PC-9 (cell line): ENCODE results near the gene LIX1L. TPM values are rescaled to one million over a fixed set of nuclear protein-coding genes. Genes with fewer than 3 reads are reported as not detected.

Experiments
- BruUV-seq: library from RNA; stranded (reverse); fragments of 400-500 nt; replicated peaks from 2 replicates; lab custom pipeline; 2021; lab: Mats Ljungman, UMichigan
- CTCF ChIA-PET: fragments of 300-600 bp; sonication (Branson Sonifier 250); formaldehyde crosslinking; loops from one replicate; lab custom pipeline; 2022; ENCODE audit warnings: antibody characterized with exemption; lab: Charles Lee
- POLR2A ChIA-PET: fragments of 300-600 bp; sonication (Branson Sonifier 250); formaldehyde crosslinking; loops from one replicate; lab custom pipeline; 2022; ENCODE audit warnings: antibody characterized with exemption; ENCODE audit not compliant: unreplicated experiment; lab: Charles Lee
- DNase-seq, 2 experiments: peaks; one replicate each; pipeline versions ENCODE4 v3.0.0 to v3.0.0-alpha.2; 2015 to 2022; ENCODE audit warnings: mixed read lengths in 1 of 2
- H2AFZ ChIP-seq: fragments of 200-600 bp; sonication (generic); 2 replicates; pipeline ENCODE4 v1.8.1; 2017; ENCODE audit warnings: antibody characterized with exemption
- H3F3A ChIP-seq: fragments of 200-600 bp; sonication (generic); 2 replicates; pipeline ENCODE4 v1.8.1; 2017; ENCODE audit warnings: antibody characterized with exemption, mild to moderate bottlenecking, low read depth; ENCODE audit not compliant: insufficient read depth
- H3K27ac ChIP-seq: fragments of 200-600 bp; sonication (generic); 2 replicates; pipeline ENCODE4 v1.6.1; 2016; ENCODE audit warnings: mixed run types
- H3K27me3 ChIP-seq: fragments of 200-600 bp; sonication (generic); 2 replicates; pipeline ENCODE4 v1.6.1; 2016; ENCODE audit warnings: low read depth, mixed run types; ENCODE audit not compliant: insufficient read depth
- H3K36me3 ChIP-seq: fragments of 200-600 bp; sonication (generic); 2 replicates; pipeline ENCODE4 v1.6.1; 2016; ENCODE audit warnings: low read depth, mixed run types
- H3K4me1 ChIP-seq: fragments of 200-600 bp; sonication (generic); replicated peaks from 2 replicates; pipeline ENCODE4 v1.6.1; 2016; ENCODE audit warnings: mixed run types; ENCODE audit not compliant: insufficient read depth
- H3K4me2 ChIP-seq: fragments of 200-600 bp; sonication (generic); 2 replicates; pipeline ENCODE4 v1.6.1; 2017; ENCODE audit warnings: mixed run types
- H3K4me3 ChIP-seq: fragments of 200-600 bp; sonication (generic); 2 replicates; pipeline ENCODE4 v1.6.1; 2016; ENCODE audit warnings: mixed run types
- H3K79me2 ChIP-seq: fragments of 200-600 bp; sonication (generic); 2 replicates; pipeline ENCODE4 v1.6.1; 2017; ENCODE audit warnings: low read depth, mixed run types
- H3K9me2 ChIP-seq: fragments of 200-600 bp; sonication (generic); 2 replicates; pipeline ENCODE4 v1.8.1; 2017; ENCODE audit warnings: mild to moderate bottlenecking; ENCODE audit not compliant: insufficient read depth
- H3K9me3 ChIP-seq: fragments of 200-600 bp; sonication (generic); 2 replicates; pipeline ENCODE4 v1.8.1; 2016; ENCODE audit warnings: low read depth; ENCODE audit not compliant: insufficient read depth
- H4K20me1 ChIP-seq: fragments of 200-600 bp; sonication (generic); 2 replicates; pipeline ENCODE4 v1.8.1; 2017; ENCODE audit not compliant: insufficient read depth
- CTCF ChIP-seq: fragments of 200-600 bp; sonication (generic); conservative IDR thresholded peaks from 2 replicates; pipeline ENCODE4 v1.6.1; 2017; ENCODE audit warnings: mixed run types, antibody characterized with exemption, mild to moderate bottlenecking, moderate library complexity
- EZH2 ChIP-seq: fragments of 200-600 bp; sonication (generic); IDR thresholded peaks from 2 replicates; pipeline ENCODE4 v1.8.0; 2017; ENCODE audit warnings: antibody characterized with exemption, low read depth
- intact Hi-C: fragments of 100-400 bp; cut with micrococcal nuclease; formaldehyde crosslinking; loops from one replicate; pipeline ENCODE4 v1.10.0; 2022; ENCODE audit not compliant: unreplicated experiment
- total RNA-seq: library from RNA; stranded (reverse); gene quantifications from 2 replicates; pipeline ENCODE4 v1.2.3, GENCODE V29; 2021

The LIX1L gene
- total RNA-seq, 1 experiment from 2014 or later = 0.48 TPM

- no peak overlapping the region for H3K4me3 ChIP-seq
- peak overlapping the region; percentile 55; the same call in 1 of the 2 replicates for H2AFZ ChIP-seq
- intact Hi-C loops = no loop called here
- H3K36me3 ChIP-seq = no peaks in the 10 kb centered on the region
- H3K4me1 ChIP-seq = peaks cover 62% of the 10 kb centered on the region
- peak; percentile 36 to 43 for DNase-seq
- H3K27me3 ChIP-seq = no peaks in the 10 kb centered on the region
- H3K4me2 ChIP-seq = peak overlapping the region; percentile 57
- H3K79me2 ChIP-seq = no peaks in the 10 kb centered on the region
- no peak for TF ChIP-seq CTCF
- no peak for TF ChIP-seq EZH2
- ChIA-PET POLR2A (no interaction called here), CTCF (no interaction called here)
- peak overlapping the region; percentile 50 for H3K27ac ChIP-seq
- no peaks in the 10 kb centered on the region for H3K9me3 ChIP-seq
- peaks cover 39% of the 10 kb centered on the region for H3F3A ChIP-seq
- BruUV-seq = no TSS peak
- no peaks in the 10 kb centered on the region for H3K9me2 ChIP-seq
- no peaks in the 10 kb centered on the region for H4K20me1 ChIP-seq
Observed at GRCh38 chr1:145983206-145983675, 25.4 kb upstream of the LIX1L start.

GRCh38 chr1:145982010-145982723, 24.4 kb upstream of the LIX1L start:
- POLR2A ChIA-PET = no interaction called here
- CTCF ChIA-PET = no interaction called here
- Histone ChIP-seq H3K4me3 (no peak overlapping the region), H3K27me3 (no peaks in the 10 kb centered on the region), H3K27ac (no peak overlapping the region), H3K36me3 (no peaks in the 10 kb centered on the region), H3K9me2 (no peaks in the 10 kb centered on the region), H3K79me2 (no peaks in the 10 kb centered on the region), H3K9me3 (no peaks in the 10 kb centered on the region), H3K4me2 (no peak overlapping the region), H3K4me1 (peaks cover 70% of the 10 kb centered on the region), H2AFZ (no peak overlapping the region), H3F3A (peaks cover 46% of the 10 kb centered on the region), H4K20me1 (no peaks in the 10 kb centered on the region)
- DNase-seq = no peak
- no peak for TF ChIP-seq EZH2
- TF ChIP-seq CTCF = no peak
- no TSS peak for BruUV-seq
- intact Hi-C loops = no loop called here

- H3K9me2 ChIP-seq = no peaks in the 10 kb centered on the region
- peaks cover 34% of the 10 kb centered on the region for H3F3A ChIP-seq
- peak overlapping the region; percentile 100 for H3K27ac ChIP-seq
- H2AFZ ChIP-seq = no peak overlapping the region
- no peaks in the 10 kb centered on the region for H3K27me3 ChIP-seq
- ChIA-PET POLR2A (no interaction called here), CTCF (interaction anchor here (4.7 kb wide), 1 partner anchor 26 kb away, joined by 24 read pairs; no protein-coding TSS in a partner anchor)
- no TSS peak for BruUV-seq
- no peaks in the 10 kb centered on the region for H3K9me3 ChIP-seq
- H3K79me2 ChIP-seq = no peaks in the 10 kb centered on the region
- TF ChIP-seq CTCF = no peak
- peak in 1 of 2 experiments; percentile 2 for DNase-seq
- no peak overlapping the region for H3K4me3 ChIP-seq
- H3K36me3 ChIP-seq = no peaks in the 10 kb centered on the region
- intact Hi-C loops = no loop called here
- peak overlapping the region; percentile 89 for H3K4me2 ChIP-seq
- H4K20me1 ChIP-seq = no peaks in the 10 kb centered on the region
- H3K4me1 ChIP-seq = peaks cover 60% of the 10 kb centered on the region
Observed at GRCh38 chr1:145980457-145980994, 22.7 kb upstream of the LIX1L start.
